Measurements from ENCODE around the gene HOXD4.

- TF ChIP-seq POLR2A (IDR thresholded peaks at IDR 0.05; ENCODE audit: borderline replicate concordance, extremely low read depth, insufficient read depth, insufficient read length) (no peak), ELF1 (IDR thresholded peaks at IDR 0.05; ENCODE audit: borderline replicate concordance, low read depth) (no peak), CTCF (IDR thresholded peaks at IDR 0.05 in 2 of 3, conservative IDR thresholded peaks at IDR 0.05 in 1 of 3; ENCODE audit: borderline replicate concordance in 1 of 3, insufficient read depth in 1 of 3, low read depth in 2 of 3, low read length in 2 of 3) (no peak), EZH2 (IDR thresholded peaks at IDR 0.05) (no peak), JUND (IDR thresholded peaks at IDR 0.05) (no peak), MAX (IDR thresholded peaks at IDR 0.05) (no peak), POLR2AphosphoS5 (IDR thresholded peaks at IDR 0.05; ENCODE audit: low read depth, low read length) (no peak), ZNF274 (IDR thresholded peaks at IDR 0.05; ENCODE audit: low read depth, low read length) (no peak), REST (IDR thresholded peaks at IDR 0.05; ENCODE audit: low read depth) (no peak), SP1 (IDR thresholded peaks at IDR 0.05; ENCODE audit: low read depth) (no peak), YY1 (IDR thresholded peaks at IDR 0.05; ENCODE audit: extremely low read depth, insufficient replicate concordance, low read depth, low read length) (no peak), RAD21 (IDR thresholded peaks at IDR 0.05; ENCODE audit: low read depth) (no peak), TCF7L2 (IDR thresholded peaks at IDR 0.05; ENCODE audit: borderline replicate concordance, extremely low read depth, insufficient read depth, insufficient read length) (no peak)
These were observed 19.4 kb downstream of the HOXD4 start for GRCh38 chr2:176170602-176171305.
